Heart right ventricle (tissue), 16 donors: ENCODE data around the gene PDPK1. TPM values are rescaled to one million over a fixed set of nuclear protein-coding genes. Genes with fewer than 3 reads are reported as not detected.
A peak's percentile ranks its signal among the peaks of the same experiment; 100 is the strongest.
"Not testable (repeated sequence)": the region's sequence is repeated elsewhere in the genome, so short reads cannot be mapped to it uniquely, and the experiment has no call there.

Source experiments
- ATAC-seq, 8 donors: fragments of 200-7000 bp; cut with Tn5 transposase; one replicate each; pipeline ENCODE4 v1.9.1; 2020; ENCODE audit warnings: mild to moderate bottlenecking in 8 of 8, moderate library complexity in 8 of 8, moderate number of reproducible peaks in 1 of 8
- DNase-seq, 2 donors: peaks; one replicate each; pipeline ENCODE4 v3.0.0-alpha.2; 2020
- H3K27ac ChIP-seq, 10 donors: fragments of 200-600 bp; sonication (generic) in 2 of 10; one replicate each; pipeline versions ENCODE4 v1.5.0 to v1.8.0; 2020 to 2022; ENCODE audit warnings: mild to moderate bottlenecking in 3 of 10
- H3K27me3 ChIP-seq, 7 donors: fragments of 200-600 bp; one replicate each; pipeline ENCODE4 v1.8.0; 2021 to 2022; ENCODE audit warnings: mild to moderate bottlenecking in 2 of 7
- H3K36me3 ChIP-seq, 9 donors: fragments of 200-600 bp; sonication (generic) in 1 of 9; one replicate each; pipeline versions ENCODE4 v1.5.0 to v1.8.0; 2020 to 2022; ENCODE audit warnings: mild to moderate bottlenecking in 2 of 9
- H3K4me1 ChIP-seq, 9 donors: fragments of 200-600 bp; sonication (generic) in 1 of 9; one replicate each; pipeline versions ENCODE4 v1.5.0 to v1.8.0; 2020 to 2022; ENCODE audit warnings: mild to moderate bottlenecking in 4 of 9
- H3K4me3 ChIP-seq, 10 donors: fragments of 200-600 bp; sonication (generic) in 2 of 10; one replicate each; pipeline versions ENCODE4 v1.5.0 to v1.8.0; 2020 to 2022; ENCODE audit warnings: mild to moderate bottlenecking in 7 of 10, moderate library complexity in 2 of 10
- H3K9me3 ChIP-seq, 11 donors: fragments of 200-600 bp in 10 of 11; sonication (generic) in 2 of 11; one replicate each; pipeline versions ENCODE4 v1.5.0 to v1.8.0; 2013 to 2022; ENCODE audit warnings: mild to moderate bottlenecking in 2 of 11, control low read depth in 1 of 11, moderate library complexity in 1 of 11
- CTCF ChIP-seq, 9 donors: fragments of 200-600 bp; sonication (generic) in 2 of 9; IDR thresholded peaks; one replicate each; pipeline versions ENCODE4 v1.5.0 to v1.8.0; 2021 to 2022; ENCODE audit warnings: antibody characterized with exemption in 9 of 9, mild to moderate bottlenecking in 5 of 9, moderate library complexity in 1 of 9
- WGBS, 2 donors: extraction: QIAGEN DNeasy Blood & Tissue Kit; methylation state at CpG; one replicate each; pipeline ENCODE4 v1.1.7; 2013; ENCODE audit warnings: inconsistent platforms in 1 of 2; 5-methylcytosine and 5-hydroxymethylcytosine counted together
- intact Hi-C, 10 donors: fragments of 100-400 bp; cut with DNase I; formaldehyde crosslinking; loops; one replicate each; pipeline versions ENCODE4 v1.11.1 to v1.14.2; 2022
- microRNA-seq, 2 donors: library from miRNA; unstranded; fragments of <30 nt; microRNA quantifications; one replicate each; pipeline ENCODE4 v1.2.0, GENCODE V29; 2021
- polyA plus RNA-seq, 2 donors: library from polyadenylated mRNA; stranded (reverse); fragments of 200-250 nt; gene quantifications; one replicate each; pipeline ENCODE4 v1.2.3, GENCODE V29; 2013
- total RNA-seq, 10 donors: library from RNA; stranded (reverse); fragmentation: NEBNext Ultra II Directional in 3 of 10; extraction: Animal tissue kit (Norgen Biotek cat#: 25700) in 3 of 10; gene quantifications; one replicate each; pipeline versions ENCODE4 v1.2.1 to v1.2.4, GENCODE V29; 2021 to 2023
- donor health status: Arrhythmogenic right ventricular cardiomyopathy.
- donor health status: ischemic (EF 13 %, LVEDD 7.1; RV severe dilation, severe dysfunction).
- donor health status: healthy with polysubstance abuse.
- donor health status: DM: no; HTN: yes; CAD: no.
- donor health status: DM: no; HTN: no; CAD: no.
- donor health status: ischemic (EF 25% LVEDD 6.9; RV normal size, moderate dysfunction).
- donor health status: ischemic (EF 25% LVEDD 5.7; RV mildly dilated, moderate dysfunction).
- donor health status: healthy.
- donor health status: DM: yes; HTN: yes; CAD: no.
- donor health status: Ischemic cardiomyopathy.
- donor health status: ischemic (EF 35%, LVEDD 5.7; RV mildly dilated, moderate dysfunction).
- donor health status: nonischemic (EF 11% LVEDD 7.7; RV severe dilation, severe dysfunction).
- donor health status: DM: yes; HTN: yes; CAD: no.
- donor health status: PGD.
- donor health status: ischemic (EF 29% LVEDD 5.4; RV normal size, mild dysfunction).
- donor health status: nonischemic (EF 23%, LVEDD 6.1; RV moderate dilation, normal function).

Gene PDPK1
- total and polyA plus RNA-seq, 12 donors: 11.0 to 47.7 (median 37.8) TPM

- H3K4me1 ChIP-seq, H3K9me3 ChIP-seq, H3K4me3 ChIP-seq, H3K27me3 ChIP-seq, intact Hi-C loops, H3K36me3 ChIP-seq, H3K27ac ChIP-seq: not testable (repeated sequence)
- peak; percentile 49 to 83 (median 70) for ATAC-seq
- TF ChIP-seq CTCF (IDR thresholded peaks at IDR 0.05): peak in 6 of 9 donors; percentile 9 to 37 (median 28)
- DNase-seq: peak in 1 of 2 donors; percentile 52
- WGBS, 2 donors: 0% methylated on average over 1 of the region's 12 CpGs
Observed at GRCh38 chr16:2639071-2639721, 101.4 kb downstream of the PDPK1 start.

DNA sequence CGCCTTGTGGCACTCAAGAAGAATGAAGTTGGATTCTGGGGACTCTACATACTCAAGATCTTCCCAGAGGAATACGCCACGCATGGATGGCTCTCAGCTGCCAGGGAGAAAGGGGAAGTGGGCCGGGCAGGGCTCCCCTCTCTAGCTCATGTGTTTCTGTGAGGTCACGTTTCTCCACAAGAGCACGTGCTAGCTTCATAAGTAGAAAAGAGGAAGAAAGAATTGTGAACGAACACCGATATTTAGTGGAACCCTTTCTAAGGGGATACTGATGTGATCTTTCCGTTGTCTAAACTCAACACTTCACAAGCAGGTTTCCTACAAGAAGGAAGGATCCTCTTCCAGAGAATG is 101.9 kb downstream of the PDPK1 start:
- H3K9me3 ChIP-seq, H3K4me3 ChIP-seq, H3K27ac ChIP-seq, H3K36me3 ChIP-seq, H3K27me3 ChIP-seq, H3K4me1 ChIP-seq, DNase-seq, intact Hi-C loops: not testable (repeated sequence)
- ATAC-seq: peak in 6 of 8 donors; percentile 53 to 77 (median 58)
- WGBS, 2 donors: 75 to 90% methylated on average over 7 to 9 of the region's 9 CpGs

DNA sequence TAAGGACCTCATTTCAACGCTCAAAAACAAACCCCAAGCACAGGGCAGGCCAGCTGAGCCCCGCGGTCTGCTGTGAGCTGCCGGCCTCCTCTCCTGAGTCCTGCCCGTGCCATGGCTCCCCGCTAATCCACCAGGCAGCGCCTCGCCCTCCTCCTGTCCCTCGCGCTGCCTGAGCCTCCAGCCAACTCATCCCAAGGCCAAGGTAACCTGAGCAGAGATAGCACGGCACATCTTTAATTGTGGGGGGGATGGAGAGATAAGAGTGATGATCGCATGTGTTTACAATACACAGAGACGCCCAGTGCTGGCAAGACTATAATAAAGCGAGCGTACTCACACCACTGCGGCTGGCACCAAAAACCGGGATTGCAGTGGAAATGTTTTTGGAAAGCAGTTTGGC is 104.7 kb downstream of the PDPK1 start:
- H3K9me3 ChIP-seq, H3K36me3 ChIP-seq, intact Hi-C loops, H3K27ac ChIP-seq, H3K4me1 ChIP-seq, DNase-seq, H3K4me3 ChIP-seq, H3K27me3 ChIP-seq, ATAC-seq: not testable (repeated sequence)
- WGBS, 2 donors: 81 to 97% methylated on average over 4 to 6 of the region's 17 CpGs

- DNase-seq, H3K27me3 ChIP-seq, H3K27ac ChIP-seq, H3K36me3 ChIP-seq, intact Hi-C loops, H3K9me3 ChIP-seq, H3K4me1 ChIP-seq, H3K4me3 ChIP-seq: not testable (repeated sequence)
- peak in 5 of 8 donors; percentile 24 to 44 (median 30) for ATAC-seq
- no CpG with 5 or more reads among the region's 12 CpGs for WGBS, 2 donors
Observed at GRCh38 chr16:2644754-2645453, 107.1 kb downstream of the PDPK1 start.

DNA sequence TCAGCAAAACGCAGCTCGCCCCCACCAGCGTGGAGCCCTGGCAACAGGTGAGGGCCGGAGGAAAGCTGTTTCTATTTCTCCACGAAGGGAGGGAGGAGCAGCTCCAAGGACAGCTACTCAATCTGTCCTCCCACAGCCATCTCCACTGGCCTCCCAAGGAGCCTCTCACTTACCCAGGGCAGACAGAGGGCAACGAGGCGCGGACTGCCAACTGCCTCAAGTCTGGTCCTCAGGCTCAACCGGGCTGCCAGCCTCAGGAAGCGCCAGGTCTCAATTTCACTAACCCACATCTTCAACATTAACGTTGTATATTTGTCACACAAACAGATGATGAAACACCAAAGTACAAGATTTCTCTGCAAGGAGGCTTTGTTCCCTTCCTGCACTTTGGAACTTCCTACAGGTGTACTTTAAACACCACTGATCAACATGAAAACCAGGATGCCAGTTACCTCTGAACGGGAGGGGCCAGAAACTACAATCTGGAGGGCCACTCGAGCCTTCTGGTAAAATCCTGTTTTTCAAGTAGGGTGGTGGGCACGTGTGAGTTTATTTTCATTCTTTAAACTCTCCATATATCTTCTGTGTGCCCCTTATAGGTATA is 113.5 kb downstream of the PDPK1 start:
- WGBS, 2 donors: no CpG with 5 or more reads among the region's 14 CpGs
- ATAC-seq, H3K4me1 ChIP-seq, DNase-seq, H3K4me3 ChIP-seq, H3K27ac ChIP-seq, H3K9me3 ChIP-seq, intact Hi-C loops, H3K36me3 ChIP-seq, H3K27me3 ChIP-seq: not testable (repeated sequence)

Small RNA genes within 50 kb of the gene (microRNA-seq; reads per million reads assigned to microRNA genes)
- gene MIR3178: 0 reads per million in 2 donors

Other genes starting within 250 kb of the PDPK1 start
- gene ABCA3, start 197.3 kb upstream of the PDPK1 start, total RNA-seq: 10 to 100 TPM in 3 of 10 donors, 1 to 10 TPM in 7; 7.7 to 12.5 (median 9.4) TPM
- gene ABCA3, start 197.3 kb upstream of the PDPK1 start, polyA plus RNA-seq: 1 to 10 TPM; 4.9 to 5.3 TPM
- gene CCNF, start 108.6 kb upstream of the PDPK1 start, total RNA-seq: 1 to 10 TPM in 6 of 10 donors, under 1 TPM in 4; 0.62 to 3.4 (median 1.1) TPM
- gene CCNF, start 108.6 kb upstream of the PDPK1 start, polyA plus RNA-seq: under 1 TPM; 0.51 to 0.93 TPM
- gene TEDC2, start 77.9 kb upstream of the PDPK1 start, total RNA-seq: 1 to 10 TPM in 4 of 10 donors, under 1 TPM in 6; 0.47 to 1.9 (median 0.95) TPM
- 1 to 10 TPM in 1 of 2 donors, under 1 TPM in 1; 0.29 to 2.3 TPM for gene TEDC2, start 77.9 kb upstream of the PDPK1 start, polyA plus RNA-seq
- gene NTN3, start 66.7 kb upstream of the PDPK1 start, total RNA-seq: under 1 TPM in 3 of 10 donors, not detected in 7; 0.12 to 0.18 (median 0.17) TPM
- gene NTN3, start 66.7 kb upstream of the PDPK1 start, polyA plus RNA-seq: not detected
- 10 to 100 TPM in 4 of 10 donors, 1 to 10 TPM in 6; 6.2 to 14.9 (median 9.2) TPM for gene TBC1D24, start 62.9 kb upstream of the PDPK1 start, total RNA-seq
- 1 to 10 TPM; 3.4 to 5.4 TPM for gene TBC1D24, start 62.9 kb upstream of the PDPK1 start, polyA plus RNA-seq
- 100 to 1,000 TPM; 104 to 209 (median 130) TPM for gene ATP6V0C, start 24.1 kb upstream of the PDPK1 start, total RNA-seq
- 100 to 1,000 TPM in 1 of 2 donors, 10 to 100 TPM in 1; 58.5 to 243 TPM for gene ATP6V0C, start 24.1 kb upstream of the PDPK1 start, polyA plus RNA-seq
- gene AMDHD2, start 17.6 kb upstream of the PDPK1 start, total RNA-seq: 10 to 100 TPM in 5 of 10 donors, 1 to 10 TPM in 5; 7.1 to 20.1 (median 9.4) TPM
- gene AMDHD2, start 17.6 kb upstream of the PDPK1 start, polyA plus RNA-seq: 10 to 100 TPM; 12.2 to 20.8 TPM
- not detected for gene CEMP1, start 6.6 kb upstream of the PDPK1 start, total RNA-seq
- under 1 TPM; 0.20 to 0.44 TPM for gene CEMP1, start 6.6 kb upstream of the PDPK1 start, polyA plus RNA-seq
- 10 to 100 TPM in 6 of 10 donors, 1 to 10 TPM in 4; 8.5 to 22.4 (median 11.7) TPM for gene KCTD5, start 144.5 kb downstream of the PDPK1 start, total RNA-seq
- gene KCTD5, start 144.5 kb downstream of the PDPK1 start, polyA plus RNA-seq: 10 to 100 TPM in 1 of 2 donors, 1 to 10 TPM in 1; 8.7 to 11.7 TPM
- gene PRSS27, start 182.2 kb downstream of the PDPK1 start, total RNA-seq: under 1 TPM in 9 of 10 donors, not detected in 1; 0.11 to 0.75 (median 0.40) TPM
- under 1 TPM; 0.46 to 0.66 TPM for gene PRSS27, start 182.2 kb downstream of the PDPK1 start, polyA plus RNA-seq
- gene SRRM2, start 214.6 kb downstream of the PDPK1 start, total RNA-seq: 100 to 1,000 TPM; 228 to 392 (median 261) TPM
- gene SRRM2, start 214.6 kb downstream of the PDPK1 start, polyA plus RNA-seq: 1,000 to 10,000 TPM in 1 of 2 donors, 100 to 1,000 TPM in 1; 182 to 1,328 TPM
- 100 to 1,000 TPM; 248 to 373 (median 323) TPM for gene ELOB, start 239.3 kb downstream of the PDPK1 start, total RNA-seq
- 1,000 to 10,000 TPM in 1 of 2 donors, 100 to 1,000 TPM in 1; 511 to 1,196 TPM for gene ELOB, start 239.3 kb downstream of the PDPK1 start, polyA plus RNA-seq
- under 1 TPM in 1 of 10 donors, not detected in 9; 0.60 TPM for gene PRSS33, start 249.5 kb downstream of the PDPK1 start, total RNA-seq
- gene PRSS33, start 249.5 kb downstream of the PDPK1 start, polyA plus RNA-seq: not detected